Neural progenitor cell (in vitro differentiated cells): ENCODE data around the gene LRP1B.

Experiments used
- EZH2 ChIP-seq: fragments of 200-600 bp; sonication (generic); IDR thresholded peaks from 2 replicates; pipeline ENCODE4 v1.6.1; 2017; ENCODE audit warnings: antibody characterized with exemption, mild to moderate bottlenecking, moderate library complexity
- EZH2phosphoT487 ChIP-seq: fragments of 200-600 bp; sonication (generic); IDR thresholded peaks from 2 replicates; pipeline ENCODE4 v1.6.1; 2017; ENCODE audit warnings: antibody characterized with exemption

GRCh38 chr2:140506606-140507005 lies 1624.2 kb downstream of the LRP1B start:
- TF ChIP-seq EZH2 (no peak), EZH2phosphoT487 (no peak)
